PC-9 (cell line): ENCODE data around the gene SLC12A9. TPM values are rescaled to one million over a fixed set of nuclear protein-coding genes. Genes with fewer than 3 reads are reported as not detected.

Experiments
- BruUV-seq: library from RNA; stranded (reverse); fragments of 400-500 nt; replicated peaks from 2 replicates; lab custom pipeline; 2021; lab: Mats Ljungman, UMichigan
- CTCF ChIA-PET: fragments of 300-600 bp; sonication (Branson Sonifier 250); formaldehyde crosslinking; loops from one replicate; lab custom pipeline; 2022; ENCODE audit warnings: antibody characterized with exemption; lab: Charles Lee
- POLR2A ChIA-PET: fragments of 300-600 bp; sonication (Branson Sonifier 250); formaldehyde crosslinking; loops from one replicate; lab custom pipeline; 2022; ENCODE audit warnings: antibody characterized with exemption; ENCODE audit not compliant: unreplicated experiment; lab: Charles Lee
- DNase-seq, 2 experiments: peaks; one replicate each; pipeline versions ENCODE4 v3.0.0 to v3.0.0-alpha.2; 2015 to 2022; ENCODE audit warnings: mixed read lengths in 1 of 2
- H2AFZ ChIP-seq: fragments of 200-600 bp; sonication (generic); 2 replicates; pipeline ENCODE4 v1.8.1; 2017; ENCODE audit warnings: antibody characterized with exemption
- H3F3A ChIP-seq: fragments of 200-600 bp; sonication (generic); 2 replicates; pipeline ENCODE4 v1.8.1; 2017; ENCODE audit warnings: antibody characterized with exemption, mild to moderate bottlenecking, low read depth; ENCODE audit not compliant: insufficient read depth
- H3K27ac ChIP-seq: fragments of 200-600 bp; sonication (generic); 2 replicates; pipeline ENCODE4 v1.6.1; 2016; ENCODE audit warnings: mixed run types
- H3K27me3 ChIP-seq: fragments of 200-600 bp; sonication (generic); 2 replicates; pipeline ENCODE4 v1.6.1; 2016; ENCODE audit warnings: low read depth, mixed run types; ENCODE audit not compliant: insufficient read depth
- H3K36me3 ChIP-seq: fragments of 200-600 bp; sonication (generic); 2 replicates; pipeline ENCODE4 v1.6.1; 2016; ENCODE audit warnings: low read depth, mixed run types
- H3K4me1 ChIP-seq: fragments of 200-600 bp; sonication (generic); replicated peaks from 2 replicates; pipeline ENCODE4 v1.6.1; 2016; ENCODE audit warnings: mixed run types; ENCODE audit not compliant: insufficient read depth
- H3K4me2 ChIP-seq: fragments of 200-600 bp; sonication (generic); 2 replicates; pipeline ENCODE4 v1.6.1; 2017; ENCODE audit warnings: mixed run types
- H3K4me3 ChIP-seq: fragments of 200-600 bp; sonication (generic); 2 replicates; pipeline ENCODE4 v1.6.1; 2016; ENCODE audit warnings: mixed run types
- H3K79me2 ChIP-seq: fragments of 200-600 bp; sonication (generic); 2 replicates; pipeline ENCODE4 v1.6.1; 2017; ENCODE audit warnings: low read depth, mixed run types
- H3K9me2 ChIP-seq: fragments of 200-600 bp; sonication (generic); 2 replicates; pipeline ENCODE4 v1.8.1; 2017; ENCODE audit warnings: mild to moderate bottlenecking; ENCODE audit not compliant: insufficient read depth
- H3K9me3 ChIP-seq: fragments of 200-600 bp; sonication (generic); 2 replicates; pipeline ENCODE4 v1.8.1; 2016; ENCODE audit warnings: low read depth; ENCODE audit not compliant: insufficient read depth
- H4K20me1 ChIP-seq: fragments of 200-600 bp; sonication (generic); 2 replicates; pipeline ENCODE4 v1.8.1; 2017; ENCODE audit not compliant: insufficient read depth
- EZH2 ChIP-seq: fragments of 200-600 bp; sonication (generic); IDR thresholded peaks from 2 replicates; pipeline ENCODE4 v1.8.0; 2017; ENCODE audit warnings: antibody characterized with exemption, low read depth
- intact Hi-C: fragments of 100-400 bp; cut with micrococcal nuclease; formaldehyde crosslinking; loops from one replicate; pipeline ENCODE4 v1.10.0; 2022; ENCODE audit not compliant: unreplicated experiment
- total RNA-seq: library from RNA; stranded (reverse); gene quantifications from 2 replicates; pipeline ENCODE4 v1.2.3, GENCODE V29; 2021
- TF ChIP-seq, protein P1 (sequence below): fragments of 200-600 bp; sonication (generic); conservative IDR thresholded peaks from 2 replicates; pipeline ENCODE4 v1.6.1; 2017; ENCODE audit warnings: mixed run types, antibody characterized with exemption, mild to moderate bottlenecking, moderate library complexity

Gene SLC12A9
- total RNA-seq, 1 experiment from 2014 or later: 36.7 TPM

DNA sequence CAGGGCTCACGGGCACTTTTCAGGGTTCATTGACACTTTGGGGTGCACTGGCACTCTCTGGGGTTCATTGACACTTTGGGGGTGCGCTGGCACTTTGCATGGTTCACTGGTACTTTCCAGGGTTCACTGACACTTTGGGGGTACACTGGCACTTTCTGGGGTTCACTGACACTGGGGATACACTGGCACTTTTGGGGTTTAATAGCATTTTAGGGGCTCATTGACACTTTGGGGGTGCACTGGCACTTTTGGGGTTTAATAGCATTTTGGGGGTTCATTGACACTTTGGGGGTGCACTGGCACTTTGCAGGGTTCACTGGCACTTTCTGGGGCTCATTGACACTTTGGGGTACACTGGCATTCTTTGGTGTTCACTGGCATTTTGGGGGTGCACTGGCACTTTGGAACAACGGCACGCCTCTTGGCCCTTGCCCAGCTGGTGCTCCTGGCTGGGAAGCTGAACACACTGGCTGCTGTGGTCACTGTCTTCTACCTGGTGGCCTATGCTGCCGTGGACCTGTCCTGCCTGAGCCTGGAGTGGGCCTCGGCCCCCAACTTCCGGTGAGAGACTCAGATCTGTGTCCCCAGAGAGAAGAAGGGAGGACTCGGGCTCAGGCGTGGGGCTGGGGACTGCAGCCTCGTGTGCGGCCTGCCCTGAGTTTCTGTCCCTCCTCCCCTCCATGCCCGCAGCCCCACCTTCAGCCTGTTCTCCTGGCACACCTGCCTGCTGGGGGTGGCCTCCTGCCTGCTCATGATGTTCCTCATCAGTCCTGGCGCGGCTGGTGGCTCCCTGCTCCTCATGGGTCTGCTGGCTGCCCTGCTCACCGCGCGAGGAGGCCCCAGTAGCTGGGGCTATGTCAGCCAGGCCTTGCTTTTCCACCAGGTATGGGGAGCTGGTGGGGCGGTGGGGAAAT is 8.4 kb downstream of the SLC12A9 start:
- DNase-seq: no peak
- H3K36me3 ChIP-seq: no peaks in the 10 kb centered on the region
- TF ChIP-seq, protein P1, sequence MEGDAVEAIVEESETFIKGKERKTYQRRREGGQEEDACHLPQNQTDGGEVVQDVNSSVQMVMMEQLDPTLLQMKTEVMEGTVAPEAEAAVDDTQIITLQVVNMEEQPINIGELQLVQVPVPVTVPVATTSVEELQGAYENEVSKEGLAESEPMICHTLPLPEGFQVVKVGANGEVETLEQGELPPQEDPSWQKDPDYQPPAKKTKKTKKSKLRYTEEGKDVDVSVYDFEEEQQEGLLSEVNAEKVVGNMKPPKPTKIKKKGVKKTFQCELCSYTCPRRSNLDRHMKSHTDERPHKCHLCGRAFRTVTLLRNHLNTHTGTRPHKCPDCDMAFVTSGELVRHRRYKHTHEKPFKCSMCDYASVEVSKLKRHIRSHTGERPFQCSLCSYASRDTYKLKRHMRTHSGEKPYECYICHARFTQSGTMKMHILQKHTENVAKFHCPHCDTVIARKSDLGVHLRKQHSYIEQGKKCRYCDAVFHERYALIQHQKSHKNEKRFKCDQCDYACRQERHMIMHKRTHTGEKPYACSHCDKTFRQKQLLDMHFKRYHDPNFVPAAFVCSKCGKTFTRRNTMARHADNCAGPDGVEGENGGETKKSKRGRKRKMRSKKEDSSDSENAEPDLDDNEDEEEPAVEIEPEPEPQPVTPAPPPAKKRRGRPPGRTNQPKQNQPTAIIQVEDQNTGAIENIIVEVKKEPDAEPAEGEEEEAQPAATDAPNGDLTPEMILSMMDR: no peak
- TF ChIP-seq EZH2: no peak
- H3K4me3 ChIP-seq: no peak overlapping the region
- POLR2A ChIA-PET: no interaction called here
- CTCF ChIA-PET: no interaction called here
- no peaks in the 10 kb centered on the region for H3K9me2 ChIP-seq
- no TSS peak for BruUV-seq
- H2AFZ ChIP-seq: no peak overlapping the region
- intact Hi-C loops: no loop called here
- H3K9me3 ChIP-seq: no peaks in the 10 kb centered on the region
- no peak overlapping the region for H3K27ac ChIP-seq
- H4K20me1 ChIP-seq: no peaks in the 10 kb centered on the region
- no peaks in the 10 kb centered on the region for H3K27me3 ChIP-seq
- no peaks in the 10 kb centered on the region for H3K4me1 ChIP-seq
- H3K79me2 ChIP-seq: no peaks in the 10 kb centered on the region
- peaks cover 14% of the 10 kb centered on the region for H3F3A ChIP-seq
- H3K4me2 ChIP-seq: no peak overlapping the region

DNA sequence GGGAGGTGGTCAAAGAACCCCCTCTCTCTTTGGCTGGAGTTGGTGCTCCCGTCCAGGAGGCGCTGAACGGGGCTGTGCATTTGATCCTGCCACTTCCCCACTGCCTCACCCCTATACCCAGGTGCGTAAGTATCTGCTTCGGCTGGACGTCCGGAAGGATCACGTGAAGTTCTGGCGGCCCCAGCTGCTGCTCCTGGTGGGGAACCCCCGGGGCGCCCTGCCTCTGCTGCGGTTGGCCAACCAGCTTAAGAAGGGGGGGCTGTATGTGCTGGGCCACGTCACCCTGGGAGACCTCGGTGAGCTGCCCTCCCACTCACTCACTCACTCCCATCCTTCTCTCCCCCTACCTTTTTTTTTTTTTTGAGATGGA is 9.1 kb downstream of the SLC12A9 start:
- Histone ChIP-seq H3K27ac (no peak overlapping the region), H3K4me3 (no peak overlapping the region), H3K27me3 (no peaks in the 10 kb centered on the region), H3K79me2 (0 out of 2 replicates have a peak, but pooled peaks cover 1% of the 10 kb centered on the region), H4K20me1 (no peaks in the 10 kb centered on the region), H3K36me3 (no peaks in the 10 kb centered on the region), H2AFZ (no peak overlapping the region), H3K4me1 (peaks cover 5% of the 10 kb centered on the region; the same call in 1 of the 2 replicates), H3K4me2 (no peak overlapping the region), H3F3A (peaks cover 19% of the 10 kb centered on the region), H3K9me3 (no peaks in the 10 kb centered on the region), H3K9me2 (no peaks in the 10 kb centered on the region)
- TF ChIP-seq, protein P1: no peak
- TF ChIP-seq EZH2: no peak
- no TSS peak for BruUV-seq
- ChIA-PET POLR2A (no interaction called here), CTCF (no interaction called here)
- DNase-seq: no peak
- intact Hi-C loops: no loop called here

DNA sequence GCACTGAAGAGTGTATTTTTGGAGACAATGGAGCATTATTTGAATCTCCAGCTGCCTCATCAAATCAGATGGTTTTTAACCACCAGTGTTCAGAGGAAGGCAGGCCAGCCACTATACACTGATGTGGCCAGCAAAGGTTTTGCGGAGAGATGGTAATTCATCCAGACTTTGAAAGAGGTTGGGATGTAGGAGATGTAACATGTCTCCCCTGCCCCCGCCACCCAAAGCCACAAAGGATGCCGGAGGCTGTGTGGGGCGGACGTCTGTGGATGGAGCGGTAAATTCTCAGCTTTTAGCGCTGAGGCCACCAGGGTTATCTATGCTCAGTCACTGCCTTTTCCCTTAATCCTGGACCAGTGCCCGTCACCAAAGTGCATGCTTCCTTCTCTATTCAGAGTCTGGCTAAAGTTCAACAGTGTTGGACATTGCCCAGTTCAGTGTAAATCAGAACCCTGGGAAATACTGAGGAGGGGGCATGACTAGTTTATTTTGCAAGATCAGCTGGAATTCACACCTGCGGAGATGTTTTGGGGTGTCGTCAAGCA is 11.0 kb downstream of the SLC12A9 start:
- Histone ChIP-seq H2AFZ (no peak overlapping the region), H3K27me3 (no peaks in the 10 kb centered on the region), H3K4me3 (no peak overlapping the region), H3K9me2 (no peaks in the 10 kb centered on the region), H3F3A (peaks cover 23% of the 10 kb centered on the region), H3K4me2 (no peak overlapping the region), H3K36me3 (no peaks in the 10 kb centered on the region), H3K79me2 (peaks cover 15% of the 10 kb centered on the region), H4K20me1 (no peaks in the 10 kb centered on the region), H3K4me1 (peaks cover 13% of the 10 kb centered on the region), H3K27ac (no peak overlapping the region), H3K9me3 (no peaks in the 10 kb centered on the region)
- ChIA-PET POLR2A (no interaction called here), CTCF (no interaction called here)
- no peak for DNase-seq
- TF ChIP-seq EZH2: no peak
- TF ChIP-seq, protein P1: no peak
- BruUV-seq: no TSS peak
- intact Hi-C loops: no loop called here
